ENCODE data around the gene APBA1.

APBA1 gene

DNA sequence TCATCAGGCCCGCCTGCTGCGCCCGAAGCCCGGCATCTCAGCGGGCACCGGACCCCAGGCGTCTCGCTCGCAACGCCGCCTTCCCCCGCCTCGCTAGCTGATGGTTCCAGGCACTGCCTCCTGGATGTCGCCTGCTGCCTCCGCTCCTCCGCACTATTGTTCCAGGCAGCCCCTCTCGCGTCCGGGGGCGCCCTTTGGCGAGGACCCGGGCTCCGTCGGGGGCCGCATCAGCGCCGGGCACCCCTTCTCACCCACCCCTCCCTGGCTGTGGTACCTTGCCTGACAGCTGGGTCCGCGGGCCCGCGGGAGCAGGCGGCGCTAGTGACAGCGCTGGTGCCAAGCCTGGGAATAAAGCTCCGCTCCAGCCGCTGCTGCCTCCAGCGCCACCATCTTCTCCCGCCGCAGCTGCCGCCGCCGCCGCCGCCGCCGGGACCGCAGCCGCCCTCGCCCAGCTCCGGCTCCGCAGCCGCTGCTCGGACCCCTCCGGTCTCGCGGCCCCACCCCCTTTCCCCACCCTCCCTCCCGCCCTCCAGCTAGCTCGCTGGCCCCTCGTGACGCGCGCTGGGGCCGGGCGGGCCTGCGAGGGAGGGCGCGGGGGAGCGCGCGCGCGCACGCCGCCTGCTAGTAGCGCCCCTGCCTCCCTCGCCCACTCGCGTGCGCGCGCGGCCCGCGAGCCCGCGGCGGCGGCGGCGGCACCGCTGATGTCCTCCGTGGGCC lies at the start of gene APBA1:
TSS of gene APBA1 (minus strand) at position 493 of the 717 bp plus-strand sequence.
- peak in 3 of 4 experiments; percentile 6 to 38 (median 17) for DNase-seq (ENCODE audit: low read depth in 4 of 4, low spot score in 1 of 4)

- no peak for DNase-seq (ENCODE audit: low read depth in 4 of 4, low spot score in 1 of 4)
Observed at GRCh38 chr9:69719983-69720382, 47.8 kb upstream of the APBA1 start.

DNA sequence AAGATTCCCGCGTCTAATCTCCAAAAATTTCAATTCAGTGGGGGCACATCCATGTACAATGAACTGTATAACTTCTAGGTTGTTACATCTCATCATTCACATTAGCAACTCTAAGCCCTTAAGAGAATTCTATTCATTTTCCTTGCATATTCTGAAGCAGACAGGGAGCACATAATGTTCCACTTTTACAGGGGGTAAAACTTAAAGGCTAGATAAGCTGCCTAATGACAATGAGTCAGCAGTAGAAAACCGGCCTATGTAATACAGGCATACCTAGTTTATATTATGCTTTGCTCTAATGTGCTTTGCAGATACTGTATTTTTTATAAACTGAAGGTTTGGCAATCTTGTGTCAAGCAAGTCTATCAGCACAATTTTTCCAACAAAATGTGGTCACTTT lies 47.2 kb upstream of the APBA1 start:
- DNase-seq (ENCODE audit: low read depth in 4 of 4, low spot score in 1 of 4) = no peak

GRCh38 chr9:69718218-69718617 lies 46.0 kb upstream of the APBA1 start:
- DNase-seq (ENCODE audit: low read depth in 4 of 4, low spot score in 1 of 4) = no peak

DNA sequence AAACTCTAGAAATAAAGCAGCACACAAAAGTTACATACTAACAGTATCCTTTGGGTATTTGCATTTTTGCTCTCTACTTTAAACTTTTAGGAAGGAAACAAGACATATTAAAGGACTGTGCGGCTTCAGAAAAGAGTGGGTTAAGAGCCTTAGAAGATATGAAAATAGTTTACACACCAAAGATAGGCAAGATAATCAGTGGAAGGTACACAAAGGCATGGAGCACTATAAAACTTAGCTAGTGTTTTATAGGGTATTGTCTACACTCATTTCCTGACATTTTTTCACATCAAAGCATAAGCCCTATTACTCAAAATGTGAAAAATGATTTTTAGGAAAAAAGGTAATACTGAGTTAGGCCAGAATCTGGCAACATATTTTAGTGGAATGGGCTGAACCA lies 43.7 kb upstream of the APBA1 start:
- no peak for DNase-seq (ENCODE audit: low read depth in 4 of 4, low spot score in 1 of 4)

DNA sequence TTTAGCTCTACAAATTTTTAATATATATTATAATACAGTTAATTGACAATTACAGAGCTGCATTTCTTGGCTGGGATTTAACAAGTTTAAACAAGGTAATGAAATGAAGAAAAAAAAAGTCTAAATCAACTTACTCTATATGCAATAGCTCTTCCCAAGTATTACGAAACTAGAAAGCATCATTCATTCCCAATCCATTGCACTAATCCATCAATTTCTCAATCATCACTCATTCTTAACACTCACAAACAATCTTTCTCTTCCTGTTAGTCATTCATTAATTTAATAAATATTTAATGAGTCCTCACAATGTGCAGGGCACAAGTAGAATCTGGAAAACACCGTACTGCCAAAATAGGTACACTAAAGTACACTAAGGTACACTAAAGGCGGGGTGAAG lies 42.9 kb upstream of the APBA1 start:
- DNase-seq (ENCODE audit: low read depth in 4 of 4, low spot score in 1 of 4) = no peak

GRCh38 chr9:69697475-69697874 lies 25.3 kb upstream of the APBA1 start:
- DNase-seq (ENCODE audit: low read depth in 4 of 4, low spot score in 1 of 4) = no peak

DNA sequence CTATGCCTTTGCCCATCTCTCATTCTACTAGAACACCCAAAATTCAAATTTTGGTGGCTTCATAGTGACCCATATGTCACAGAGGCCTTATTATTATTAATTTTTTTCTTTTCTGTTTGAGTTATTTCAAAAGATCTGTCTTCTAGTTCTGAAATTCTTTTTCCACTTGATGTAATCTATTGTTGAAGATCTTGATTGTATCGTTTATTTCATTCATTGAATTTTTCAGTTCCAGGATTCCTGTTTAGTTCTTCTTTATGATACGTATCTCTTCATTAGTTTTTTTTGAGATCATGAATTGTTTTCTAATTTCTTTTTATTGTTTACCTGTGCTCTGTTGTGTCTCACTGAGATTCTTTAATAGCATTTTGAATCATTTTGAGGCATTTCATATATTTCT lies 24.6 kb upstream of the APBA1 start:
- DNase-seq (ENCODE audit: low read depth in 4 of 4, low spot score in 1 of 4) = no peak

DNA sequence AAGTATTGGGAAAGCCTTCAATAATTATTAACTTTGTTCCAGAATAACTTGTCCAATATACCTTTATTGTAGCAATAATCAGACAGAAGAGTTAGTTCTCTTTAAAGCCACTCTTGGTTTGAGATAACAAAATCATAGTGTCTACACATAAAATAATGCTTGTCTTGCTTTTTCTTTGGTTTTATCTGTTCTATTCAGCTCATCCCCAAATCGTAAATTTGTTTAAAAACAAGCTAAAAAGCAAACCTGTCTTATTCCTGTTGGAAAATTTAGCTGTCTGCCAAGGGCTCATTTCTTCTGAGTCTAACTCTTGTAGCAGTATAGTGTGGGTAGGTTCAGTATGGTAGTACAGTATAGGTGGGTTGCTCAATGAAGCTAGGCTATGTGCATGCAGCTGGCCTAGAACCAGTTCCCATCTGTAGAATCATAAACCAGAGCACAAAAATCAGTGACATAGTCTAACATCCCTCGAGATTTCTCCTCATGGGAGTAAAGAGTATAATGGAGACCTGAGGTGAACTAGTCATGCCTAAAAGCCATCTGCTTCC lies 17.9 kb upstream of the APBA1 start:
- no peak for DNase-seq (ENCODE audit: low read depth in 4 of 4, low spot score in 1 of 4)

DNA sequence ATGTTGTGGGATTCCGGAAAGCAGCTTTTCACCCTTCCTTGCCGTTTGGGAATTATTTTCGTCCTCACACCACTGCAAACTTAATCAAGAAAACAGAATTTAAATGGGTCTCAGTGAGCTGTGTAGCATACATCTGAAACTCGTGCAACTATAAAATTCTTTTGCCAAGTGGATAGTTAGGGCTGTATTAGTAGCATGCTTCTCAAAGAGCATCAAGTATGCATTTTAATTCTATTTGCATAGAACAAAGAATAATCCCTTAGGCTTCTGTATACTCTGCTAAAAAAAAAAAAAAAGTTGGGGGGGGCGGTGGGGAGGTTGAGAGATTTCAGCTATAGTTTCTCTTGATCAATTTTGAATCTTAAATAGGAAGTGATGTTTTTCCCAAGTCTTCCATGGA lies 11.8 kb upstream of the APBA1 start:
- DNase-seq (ENCODE audit: low read depth in 4 of 4, low spot score in 1 of 4) = no peak

DNA sequence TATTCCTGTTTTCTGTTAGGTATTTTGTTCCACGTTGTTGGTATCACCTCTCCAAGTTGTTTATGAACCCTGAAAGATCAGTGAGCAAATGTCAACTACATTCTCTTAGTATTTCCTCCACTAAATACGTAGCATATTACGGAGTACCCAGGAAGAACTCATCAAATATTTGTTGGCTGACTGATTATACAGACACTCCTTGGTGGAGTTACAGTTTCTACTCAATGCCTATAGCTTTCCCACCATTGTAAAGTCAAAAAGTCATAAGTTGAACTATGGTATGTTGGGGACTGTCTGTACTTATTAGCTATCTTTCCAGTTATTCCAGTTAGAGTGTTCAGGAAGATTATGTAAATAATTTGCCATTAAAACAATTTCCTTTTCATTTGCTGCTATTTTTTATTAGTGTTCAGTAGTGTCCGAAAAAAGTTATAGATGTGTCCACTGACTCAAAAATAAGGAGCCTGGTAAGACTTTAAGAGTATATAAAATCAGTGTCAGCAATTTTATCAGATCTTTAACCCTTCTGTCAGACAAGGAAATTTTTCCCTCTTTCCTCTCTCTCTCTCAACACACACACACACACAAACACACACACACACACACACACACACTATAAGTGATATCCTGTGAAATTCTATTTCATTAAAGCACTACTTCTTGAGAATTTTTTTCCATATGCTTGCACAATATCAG lies 6.8 kb upstream of the APBA1 start:
- no peak for DNase-seq (ENCODE audit: low read depth in 4 of 4, low spot score in 1 of 4)

GRCh38 chr9:69677931-69678330 lies 5.8 kb upstream of the APBA1 start:
- no peak for DNase-seq (ENCODE audit: low read depth in 4 of 4, low spot score in 1 of 4)

DNA sequence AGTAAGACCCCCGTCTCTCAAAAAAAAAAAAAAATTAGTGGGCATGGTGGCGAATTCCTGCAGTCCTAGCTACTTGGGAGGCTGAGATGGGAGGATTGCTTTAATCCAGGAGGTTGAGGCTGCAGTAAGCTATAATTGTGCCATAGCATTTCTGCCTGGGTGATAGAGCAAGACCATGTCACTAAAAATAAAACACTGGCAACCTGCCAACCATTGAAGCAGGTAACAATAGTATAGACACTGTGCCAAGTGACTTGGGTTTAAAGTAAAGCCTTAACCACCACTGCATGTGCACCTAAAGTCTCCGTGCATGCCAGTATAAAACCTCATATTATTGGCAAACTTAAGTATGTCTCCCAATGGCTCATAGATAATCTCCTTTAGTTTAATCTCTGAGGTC lies 3.4 kb upstream of the APBA1 start:
- no peak for DNase-seq (ENCODE audit: low read depth in 4 of 4, low spot score in 1 of 4)

DNA sequence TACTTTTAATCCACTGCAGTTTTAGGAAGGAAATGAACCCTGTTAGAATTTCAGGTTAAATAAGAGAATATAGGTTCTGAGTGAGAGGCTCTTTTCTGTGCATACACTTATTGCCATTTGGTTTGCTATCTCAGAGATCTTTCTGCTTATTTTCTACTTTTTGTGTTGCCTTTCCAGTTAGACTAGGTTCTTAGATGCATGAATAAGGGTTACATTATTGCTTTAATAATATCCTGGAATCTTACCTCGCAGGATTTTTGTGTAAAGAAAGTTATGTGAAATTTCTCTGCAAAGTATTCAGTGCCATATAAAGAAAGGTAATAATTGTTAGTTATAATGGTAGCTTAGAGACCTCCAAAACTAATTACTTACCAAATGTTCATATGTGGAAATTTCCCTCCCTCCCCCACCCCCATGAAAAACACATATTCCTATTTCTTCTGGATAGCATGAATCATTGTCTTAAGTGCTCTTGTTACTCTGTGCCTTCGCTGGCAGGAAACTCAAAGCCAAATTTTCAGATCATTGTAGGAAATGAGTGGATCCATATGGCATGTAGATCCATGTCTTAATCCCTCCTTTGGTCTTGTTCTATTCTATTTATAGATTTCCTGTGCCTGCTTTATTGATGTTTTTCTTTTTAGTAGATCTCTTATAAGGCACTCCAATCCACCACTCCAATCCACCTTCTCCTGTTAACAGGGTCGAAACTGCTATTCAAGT lies 2.7 kb upstream of the APBA1 start:
- DNase-seq (ENCODE audit: low read depth in 4 of 4, low spot score in 1 of 4) = no peak

DNA sequence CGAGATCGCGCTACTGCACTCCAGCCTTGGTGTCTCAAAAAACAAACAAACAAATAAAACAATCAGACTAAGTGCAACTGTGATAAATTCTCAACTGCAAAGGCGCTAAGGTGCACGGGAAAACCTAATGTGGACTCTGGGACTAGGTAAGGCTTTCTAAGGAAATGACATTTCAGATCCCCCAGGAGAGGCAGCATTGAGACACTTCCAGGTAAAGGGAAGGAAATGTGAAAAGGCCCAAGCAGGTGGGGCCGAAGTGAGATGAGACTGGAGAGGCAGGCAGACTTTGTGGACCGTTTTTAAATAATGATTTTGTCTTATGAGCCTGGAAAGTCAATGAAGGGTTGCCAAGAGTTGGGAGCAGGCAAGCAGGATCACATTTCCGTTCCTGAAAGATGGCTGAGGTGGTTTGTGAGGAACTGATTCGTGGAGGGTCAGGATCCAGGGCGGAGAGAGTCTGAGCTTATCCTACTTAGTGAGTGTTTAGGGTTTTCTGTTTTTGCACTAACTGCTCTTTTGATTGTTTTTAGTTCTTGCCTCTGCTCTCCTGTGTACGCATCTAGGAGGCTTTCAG lies 2.0 kb upstream of the APBA1 start:
- DNase-seq (ENCODE audit: low read depth in 4 of 4, low spot score in 1 of 4) = no peak

GRCh38 chr9:69673311-69673640 lies 1.1 kb upstream of the APBA1 start:
- DNase-seq (ENCODE audit: low read depth in 4 of 4, low spot score in 1 of 4) = no peak

- peak; percentile 41 to 59 (median 53) for DNase-seq (ENCODE audit: low read depth in 4 of 4, low spot score in 1 of 4)
Observed at GRCh38 chr9:69672596-69673310, 582 bp upstream of the APBA1 start.

GRCh38 chr9:69671311-69671878 lies 776 bp downstream of the APBA1 start:
- no peak for DNase-seq (ENCODE audit: low read depth in 4 of 4, low spot score in 1 of 4)

- DNase-seq (ENCODE audit: low read depth in 4 of 4, low spot score in 1 of 4) = no peak
Observed at GRCh38 chr9:69667306-69667705, 4.9 kb downstream of the APBA1 start.

GRCh38 chr9:69660304-69660703 lies 11.9 kb downstream of the APBA1 start:
- no peak for DNase-seq (ENCODE audit: low read depth in 4 of 4, low spot score in 1 of 4)

Data from stimulated activated CD4-positive, alpha-beta T cell treated with anti-CD3 and anti-CD28 coated beads, Interleukin-1b, Interleukin-23, amount 100 ng/mL, for 24 hours (primary cell).